ENCODE results near the gene CHST5.
"Not testable (repeated sequence)": the region's sequence is repeated elsewhere in the genome, so short reads cannot be mapped to it uniquely, and the experiment has no call there.

CHST5 gene

DNA sequence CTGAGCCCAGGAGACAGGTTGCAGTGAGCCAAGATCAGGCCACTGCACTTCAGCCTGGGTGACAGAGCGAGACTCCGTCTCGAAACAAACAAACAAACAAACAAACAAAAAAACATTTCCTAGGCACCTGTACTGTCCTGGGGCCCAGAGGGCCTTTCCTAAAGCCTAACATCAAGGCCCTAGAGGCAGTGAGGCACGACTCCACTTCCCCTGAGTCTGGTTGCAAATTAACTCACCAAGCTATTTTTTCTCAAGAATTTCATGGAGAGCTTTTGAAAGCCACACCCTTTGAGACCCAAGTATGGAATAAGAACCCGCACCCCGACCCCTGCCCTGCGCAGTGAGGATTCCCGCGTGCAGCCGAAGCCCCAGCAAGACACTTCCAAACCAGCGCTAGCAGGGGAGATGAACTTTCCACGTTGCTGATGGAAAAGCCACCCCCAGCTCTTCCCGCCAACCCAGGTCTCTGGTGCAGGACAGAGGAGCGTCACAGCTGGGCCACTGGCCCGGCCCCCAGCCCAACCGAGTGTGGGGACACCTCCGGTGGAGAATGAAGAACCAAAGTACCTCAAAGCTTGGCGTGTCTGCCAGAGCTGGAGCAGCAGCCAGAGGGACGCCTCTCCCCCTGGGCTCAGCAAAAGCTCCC lies 1.2 kb downstream of the CHST5 start:
- FAIRE-seq = no peak
- TF ChIP-seq SPI1 (IDR thresholded peaks at IDR 0.05; ENCODE audit: low read depth, low read length) (no peak), POLR2AphosphoS5 (IDR thresholded peaks at IDR 0.05; ENCODE audit: low read depth, low read length) (no peak), POLR2A (IDR thresholded peaks at IDR 0.05; ENCODE audit: low read depth, low read length) (no peak), PAX5 (IDR thresholded peaks at IDR 0.05; ENCODE audit: insufficient read depth, low read length, severe bottlenecking) (no peak), TAF1 (IDR thresholded peaks at IDR 0.05; ENCODE audit: low read depth, low read length) (no peak), POU2F2 (IDR thresholded peaks at IDR 0.05; ENCODE audit: low read depth, low read length) (no peak)
- DNase-seq (ENCODE audit: insufficient read length, low spot score) = no peak

DNA sequence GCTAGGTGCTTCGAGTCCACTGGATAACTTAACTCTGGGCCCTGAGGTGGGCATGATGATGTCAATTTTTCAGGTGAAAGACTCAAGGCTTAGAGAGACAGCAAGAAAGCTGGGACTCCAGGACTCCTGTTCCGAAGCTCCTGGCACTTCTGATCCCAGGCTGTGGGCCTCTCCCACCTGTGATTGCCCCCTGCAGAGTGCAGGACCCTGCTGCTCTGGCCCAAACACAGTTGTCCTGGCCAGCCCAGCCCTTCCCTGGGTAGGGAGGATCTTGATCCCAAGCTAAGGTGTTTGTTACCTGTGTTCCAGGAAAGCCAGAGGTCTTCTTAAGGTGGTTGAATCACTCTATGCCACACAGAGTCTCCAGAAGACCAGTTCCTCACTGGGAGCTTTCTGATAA lies 3.1 kb downstream of the CHST5 start:
- FAIRE-seq (no peak), DNase-seq (ENCODE audit: insufficient read length, low spot score) (no peak)
- TF ChIP-seq PAX5 (IDR thresholded peaks at IDR 0.05; ENCODE audit: insufficient read depth, low read length, severe bottlenecking) (no peak), TAF1 (IDR thresholded peaks at IDR 0.05; ENCODE audit: low read depth, low read length) (no peak), POU2F2 (IDR thresholded peaks at IDR 0.05; ENCODE audit: low read depth, low read length) (no peak), POLR2AphosphoS5 (IDR thresholded peaks at IDR 0.05; ENCODE audit: low read depth, low read length) (no peak), SPI1 (IDR thresholded peaks at IDR 0.05; ENCODE audit: low read depth, low read length) (no peak), POLR2A (IDR thresholded peaks at IDR 0.05; ENCODE audit: low read depth, low read length) (no peak)

DNA sequence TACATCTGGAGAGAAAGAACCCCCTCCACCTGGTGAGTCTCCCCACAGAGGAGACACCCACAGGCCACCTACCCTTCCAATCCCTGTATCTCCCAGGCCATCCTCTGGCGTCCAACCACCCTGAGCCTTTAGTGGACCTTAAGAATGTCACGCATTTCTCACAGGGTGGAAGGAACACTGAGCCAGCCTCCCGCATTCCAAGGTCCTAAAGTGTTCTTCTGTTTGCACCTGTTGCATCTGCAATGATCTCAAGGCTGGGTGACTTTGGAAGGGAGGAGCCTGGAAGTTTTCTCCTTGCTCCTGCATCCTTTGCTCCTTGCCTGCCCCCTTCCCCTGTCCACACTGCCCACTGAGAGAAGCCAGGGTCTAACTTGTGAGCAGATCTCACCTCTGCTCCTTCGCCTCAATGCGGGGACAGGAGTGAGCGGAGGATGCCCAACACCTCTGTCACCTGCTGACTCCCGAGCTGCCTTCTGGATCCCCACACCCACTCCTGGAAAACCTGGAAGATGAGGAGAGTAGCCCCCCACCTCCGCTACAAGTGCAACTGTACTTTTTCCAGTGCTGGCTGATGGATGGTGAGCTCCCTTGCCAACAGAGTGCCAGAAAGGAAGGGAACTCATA lies 3.7 kb downstream of the CHST5 start:
- no peak for DNase-seq (ENCODE audit: insufficient read length, low spot score)
- FAIRE-seq = no peak
- TF ChIP-seq PAX5 (IDR thresholded peaks at IDR 0.05; ENCODE audit: insufficient read depth, low read length, severe bottlenecking) (no peak), POU2F2 (IDR thresholded peaks at IDR 0.05; ENCODE audit: low read depth, low read length) (no peak), SPI1 (IDR thresholded peaks at IDR 0.05; ENCODE audit: low read depth, low read length) (no peak), POLR2AphosphoS5 (IDR thresholded peaks at IDR 0.05; ENCODE audit: low read depth, low read length) (no peak), TAF1 (IDR thresholded peaks at IDR 0.05; ENCODE audit: low read depth, low read length) (no peak), POLR2A (IDR thresholded peaks at IDR 0.05; ENCODE audit: low read depth, low read length) (no peak)

DNA sequence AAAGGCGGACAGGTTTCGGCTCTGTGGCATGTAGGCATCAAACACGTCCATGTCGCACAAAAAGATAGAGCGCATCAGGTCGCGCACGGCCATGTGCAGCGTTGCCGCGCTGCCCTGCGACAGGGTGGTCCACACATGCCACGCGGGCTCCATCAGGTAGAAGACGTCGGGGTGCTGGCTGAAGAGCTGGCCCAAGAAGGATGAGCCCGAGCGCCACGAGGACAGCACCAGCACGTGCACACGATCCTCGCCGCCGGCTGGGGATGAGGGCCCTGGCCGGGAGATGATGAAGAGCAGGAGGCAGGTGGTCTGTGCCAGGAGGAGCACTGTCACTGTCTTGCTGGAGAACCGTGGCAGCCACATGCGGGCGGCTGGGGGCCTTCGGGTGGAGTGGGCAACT lies 5.9 kb downstream of the CHST5 start:
- no peak for FAIRE-seq
- DNase-seq (ENCODE audit: insufficient read length, low spot score) = no peak
- TF ChIP-seq SPI1 (IDR thresholded peaks at IDR 0.05; ENCODE audit: low read depth, low read length) = no peak
- TF ChIP-seq POLR2AphosphoS5 (IDR thresholded peaks at IDR 0.05; ENCODE audit: low read depth, low read length) = no peak

DNA sequence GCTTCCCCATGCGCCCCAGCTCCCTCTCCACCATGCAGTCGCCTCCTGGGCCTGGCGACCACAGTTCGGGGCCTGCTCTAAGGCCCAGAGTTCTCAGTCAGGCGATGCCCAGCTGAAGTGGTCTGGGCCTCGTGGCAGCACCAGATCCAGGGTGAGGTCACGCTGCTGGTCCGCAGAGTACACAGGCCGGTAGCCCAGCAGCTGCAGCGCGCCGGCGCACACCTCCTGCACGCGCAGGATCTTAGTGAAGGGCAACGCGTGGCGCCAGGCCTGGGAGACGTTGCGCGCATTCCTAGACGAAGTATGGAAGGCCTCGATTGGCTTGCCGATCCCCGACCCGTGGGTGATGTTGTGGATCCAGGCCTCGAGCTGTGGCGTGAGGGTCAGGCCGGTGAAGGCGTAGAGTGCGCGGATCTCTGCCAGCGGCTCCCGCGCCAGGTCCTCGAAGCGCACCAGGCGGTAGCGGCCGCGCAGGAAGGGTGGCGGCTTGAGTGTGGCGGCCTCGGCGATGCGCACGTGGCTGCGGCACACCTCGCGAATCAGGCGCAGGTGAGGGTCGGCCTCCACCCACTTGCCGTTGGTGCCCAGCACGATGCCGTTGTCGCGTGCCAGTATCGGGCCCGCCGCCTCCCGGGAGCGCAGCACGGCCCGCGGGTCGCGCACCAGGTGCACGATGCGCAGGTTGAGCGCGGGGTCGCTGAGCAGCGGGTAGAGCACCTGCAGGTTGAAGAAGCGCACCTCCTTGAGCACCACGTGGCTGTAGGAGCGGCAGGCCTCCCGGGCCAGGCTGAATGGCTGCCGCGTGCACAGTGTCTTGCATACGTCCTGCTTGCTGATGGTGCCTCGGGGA lies 6.6 kb downstream of the CHST5 start:
- no peak for FAIRE-seq
- TF ChIP-seq POLR2A (IDR thresholded peaks at IDR 0.05; ENCODE audit: low read depth, low read length) (no peak), PAX5 (IDR thresholded peaks at IDR 0.05; ENCODE audit: insufficient read depth, low read length, severe bottlenecking) (no peak), TAF1 (IDR thresholded peaks at IDR 0.05; ENCODE audit: low read depth, low read length) (no peak), POLR2AphosphoS5 (IDR thresholded peaks at IDR 0.05; ENCODE audit: low read depth, low read length) (no peak), SPI1 (IDR thresholded peaks at IDR 0.05; ENCODE audit: low read depth, low read length) (no peak), POU2F2 (IDR thresholded peaks at IDR 0.05; ENCODE audit: low read depth, low read length) (no peak)
- DNase-seq (ENCODE audit: insufficient read length, low spot score) = no peak

DNA sequence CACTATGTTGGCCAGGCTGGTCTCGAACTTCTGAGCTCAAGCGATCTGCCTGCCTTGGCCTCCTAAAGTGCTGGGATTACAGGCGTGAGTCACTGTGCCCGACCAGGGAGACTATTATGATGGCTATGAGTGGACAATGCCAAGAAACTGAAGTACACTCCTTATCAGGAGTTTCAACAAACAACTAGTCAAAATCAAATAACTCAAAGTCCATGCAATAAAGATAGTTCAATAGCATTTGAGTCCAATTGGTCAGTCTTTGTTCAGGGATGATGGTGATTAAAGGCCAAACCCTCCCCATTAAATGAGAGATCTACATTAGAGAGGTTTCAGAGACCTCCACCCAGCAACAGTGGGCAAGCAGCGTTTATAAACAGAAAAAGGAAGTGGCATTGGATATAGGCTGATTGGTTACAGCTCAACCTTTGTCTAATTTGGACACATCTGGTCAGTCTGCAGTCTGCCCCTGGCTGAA lies 8.0 kb downstream of the CHST5 start:
- no peak for TF ChIP-seq PAX5 (IDR thresholded peaks at IDR 0.05; ENCODE audit: insufficient read depth, low read length, severe bottlenecking)
- TF ChIP-seq SPI1 (IDR thresholded peaks at IDR 0.05; ENCODE audit: low read depth, low read length) = peak; percentile 36
- no peak for TF ChIP-seq POU2F2 (IDR thresholded peaks at IDR 0.05; ENCODE audit: low read depth, low read length)
- FAIRE-seq = no peak
- DNase-seq (ENCODE audit: insufficient read length, low spot score) = no peak

DNA sequence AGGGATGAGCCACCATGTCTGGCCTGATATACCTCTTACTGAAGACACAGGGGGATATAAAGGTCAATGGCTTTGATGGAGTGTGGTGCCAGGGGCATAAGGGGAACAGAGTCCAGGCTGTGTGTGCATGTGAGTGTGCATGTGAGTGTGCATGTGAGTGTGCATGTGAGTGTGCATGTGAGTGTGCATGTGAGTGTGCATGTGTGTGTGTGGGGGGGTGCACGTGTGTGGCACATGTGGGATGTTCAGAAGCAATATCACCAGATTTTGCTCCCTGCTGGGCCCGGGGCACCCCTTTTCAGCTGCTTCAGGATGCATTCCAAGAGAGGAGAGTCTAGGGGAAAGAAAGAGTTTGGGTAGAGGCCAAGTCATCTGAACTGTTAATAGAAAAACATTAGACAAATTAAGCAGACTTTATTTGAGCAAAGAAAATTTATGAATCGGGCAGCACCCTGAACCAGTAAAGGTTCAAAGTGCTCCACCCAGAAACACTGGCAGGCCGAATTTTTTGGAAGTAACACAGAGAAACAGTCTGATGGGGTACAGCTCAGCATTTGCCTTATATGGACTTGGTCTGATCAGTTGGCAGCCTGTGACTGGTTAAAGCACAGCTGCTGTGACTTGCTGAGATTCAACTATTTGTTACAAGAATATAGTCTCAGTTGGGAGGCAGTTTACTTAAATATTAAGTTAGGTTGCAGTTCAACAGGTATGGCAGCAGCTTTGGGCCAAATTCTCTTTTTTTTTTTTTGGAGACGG lies 9.7 kb downstream of the CHST5 start:
- TF ChIP-seq POLR2AphosphoS5 (IDR thresholded peaks at IDR 0.05; ENCODE audit: low read depth, low read length) (no peak), SPI1 (IDR thresholded peaks at IDR 0.05; ENCODE audit: low read depth, low read length) (no peak), TAF1 (IDR thresholded peaks at IDR 0.05; ENCODE audit: low read depth, low read length) (no peak), POLR2A (IDR thresholded peaks at IDR 0.05; ENCODE audit: low read depth, low read length) (no peak), POU2F2 (IDR thresholded peaks at IDR 0.05; ENCODE audit: low read depth, low read length) (no peak), PAX5 (IDR thresholded peaks at IDR 0.05; ENCODE audit: insufficient read depth, low read length, severe bottlenecking) (no peak)
- DNase-seq (ENCODE audit: insufficient read length, low spot score) = no peak
- FAIRE-seq = no peak

DNA sequence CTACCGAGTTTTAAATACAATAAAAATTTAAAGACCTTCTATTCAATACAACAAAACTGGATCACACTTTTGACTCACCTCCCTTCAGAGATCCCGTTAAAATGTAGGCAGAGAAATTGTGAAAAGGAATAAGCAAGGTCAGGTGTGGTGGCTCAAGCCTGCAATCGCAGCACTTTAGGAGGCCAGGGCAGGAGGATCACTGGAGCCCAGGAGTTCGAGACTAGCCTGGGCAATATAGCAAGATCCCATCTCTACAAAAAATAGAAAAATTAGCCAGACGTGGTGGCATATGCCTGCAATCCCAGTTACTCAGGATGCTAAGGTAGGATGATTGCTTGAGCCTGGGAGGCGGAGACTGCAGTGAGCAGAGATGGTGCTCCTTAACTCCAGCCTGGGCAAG lies 16.7 kb downstream of the CHST5 start:
- FAIRE-seq = no peak
- TF ChIP-seq PAX5 (IDR thresholded peaks at IDR 0.05; ENCODE audit: insufficient read depth, low read length, severe bottlenecking) = no peak
- no peak for TF ChIP-seq POLR2A (IDR thresholded peaks at IDR 0.05; ENCODE audit: low read depth, low read length)
- no peak for TF ChIP-seq TAF1 (IDR thresholded peaks at IDR 0.05; ENCODE audit: low read depth, low read length)
- TF ChIP-seq SPI1 (IDR thresholded peaks at IDR 0.05; ENCODE audit: low read depth, low read length) = no peak
- DNase-seq (ENCODE audit: insufficient read length, low spot score) = no peak

DNA sequence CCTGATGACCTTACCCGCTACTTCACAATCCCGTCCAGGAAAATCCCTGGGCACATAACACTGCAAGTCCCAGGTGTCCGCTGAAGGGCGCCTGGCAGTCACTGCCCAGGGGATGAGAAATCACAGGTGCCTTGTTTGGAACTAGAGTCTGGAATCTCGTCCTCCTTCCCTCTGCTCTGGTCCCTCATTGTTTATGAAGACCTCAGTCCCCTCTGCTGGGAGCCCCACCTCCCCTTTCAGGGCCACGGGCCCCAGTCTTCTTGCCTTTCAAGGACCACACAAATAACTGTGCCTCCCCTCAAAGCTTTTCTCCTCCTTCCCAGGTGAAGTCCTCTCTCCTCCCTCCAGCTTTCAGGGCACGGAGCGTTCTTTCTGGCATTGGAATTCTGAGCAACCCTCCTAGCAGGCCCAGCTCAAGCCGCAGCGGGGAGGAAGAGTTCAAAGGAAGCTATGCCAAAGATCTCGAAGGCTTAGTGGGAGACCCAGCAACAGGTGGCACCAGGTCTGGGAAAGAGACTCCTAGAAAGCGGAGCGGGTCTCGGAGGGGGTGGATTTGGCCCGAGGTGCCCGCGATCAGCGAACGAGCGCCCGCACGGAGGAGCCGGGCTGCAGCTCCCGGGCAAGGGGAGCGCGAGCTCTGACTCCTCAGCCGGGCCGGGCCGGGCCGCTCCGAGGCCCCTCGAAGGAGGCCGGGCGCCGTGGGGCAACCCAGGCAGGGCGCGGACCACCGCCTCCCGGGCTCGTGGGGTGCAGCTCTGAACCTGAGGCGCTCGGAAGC lies 19.5 kb downstream of the CHST5 start:
- not testable (repeated sequence) for DNase-seq (ENCODE audit: insufficient read length, low spot score)
- FAIRE-seq = peak; percentile 70
